ENCODE measurements around the gene TRIM50.

TRIM50 gene

GRCh38 chr7:73358590-73359275, 30.9 kb upstream of the TRIM50 start:
- ChIA-PET POLR2A (no interaction called here), CTCF (interaction anchor here (1.0 kb wide), 1 partner anchor 15 kb away, joined by 3 read pairs; no protein-coding TSS in a partner anchor)
- DNase-seq (ENCODE audit: low read depth, low spot score): no peak
- no peak for TF ChIP-seq CTCF (IDR thresholded peaks at IDR 0.05; ENCODE audit: insufficient read depth, low read length, missing control alignments)
- H3K4me3 ChIP-seq (ENCODE audit: low read depth, low read length): no peak overlapping the region

- DNase-seq (ENCODE audit: low read depth, low spot score): no peak
- POLR2A ChIA-PET: no interaction called here
- TF ChIP-seq CTCF (IDR thresholded peaks at IDR 0.05; ENCODE audit: insufficient read depth, low read length, missing control alignments): no peak
- H3K4me3 ChIP-seq (ENCODE audit: low read depth, low read length): no peak overlapping the region
- CTCF ChIA-PET: interaction anchor here (0.6 to 1.3 kb wide), 2 partner anchors 95 to 815 kb away, joined by 3 read pairs; no protein-coding TSS in a partner anchor
Measured at GRCh38 chr7:73356159-73356558, 28.3 kb upstream of the TRIM50 start.

GRCh38 chr7:73354821-73355220, 26.9 kb upstream of the TRIM50 start:
- no peak for TF ChIP-seq CTCF (IDR thresholded peaks at IDR 0.05; ENCODE audit: insufficient read depth, low read length, missing control alignments)
- no peak overlapping the region for H3K4me3 ChIP-seq (ENCODE audit: low read depth, low read length)
- ChIA-PET POLR2A (no interaction called here), CTCF (interaction anchor here (0.9 to 3.0 kb wide), 2 partner anchors 10 to 97 kb away, joined by 3 to 7 read pairs; no protein-coding TSS in a partner anchor)
- no peak for DNase-seq (ENCODE audit: low read depth, low spot score)

GRCh38 chr7:73354196-73354595, 26.3 kb upstream of the TRIM50 start:
- ChIA-PET POLR2A (no interaction called here), CTCF (interaction anchor here (3.0 to 3.6 kb wide), 2 partner anchors 11 to 97 kb away, joined by 7 to 25 read pairs; no protein-coding TSS in a partner anchor)
- no peak for DNase-seq (ENCODE audit: low read depth, low spot score)
- no peak for TF ChIP-seq CTCF (IDR thresholded peaks at IDR 0.05; ENCODE audit: insufficient read depth, low read length, missing control alignments)
- no peak overlapping the region for H3K4me3 ChIP-seq (ENCODE audit: low read depth, low read length)

- no peak overlapping the region for H3K4me3 ChIP-seq (ENCODE audit: low read depth, low read length)
- ChIA-PET CTCF (interaction anchor here (3.0 to 3.6 kb wide), 2 partner anchors 11 to 98 kb away, joined by 7 to 25 read pairs; no protein-coding TSS in a partner anchor), POLR2A (no interaction called here)
- TF ChIP-seq CTCF (IDR thresholded peaks at IDR 0.05; ENCODE audit: insufficient read depth, low read length, missing control alignments): no peak
- no peak for DNase-seq (ENCODE audit: low read depth, low spot score)
Measured at GRCh38 chr7:73353243-73353642, 25.4 kb upstream of the TRIM50 start.

GRCh38 chr7:73352784-73353183, 24.9 kb upstream of the TRIM50 start:
- CTCF ChIA-PET: interaction anchor here (3.0 to 3.6 kb wide), 2 partner anchors 10 to 99 kb away, joined by 7 to 25 read pairs; no protein-coding TSS in a partner anchor
- TF ChIP-seq CTCF (IDR thresholded peaks at IDR 0.05; ENCODE audit: insufficient read depth, low read length, missing control alignments): no peak
- no peak overlapping the region for H3K4me3 ChIP-seq (ENCODE audit: low read depth, low read length)
- POLR2A ChIA-PET: no interaction called here
- DNase-seq (ENCODE audit: low read depth, low spot score): no peak
